HFF-Myc (cell line): ENCODE data around the gene VLDLR.

Source experiments
- DNase-seq: peaks from one replicate; pipeline ENCODE4 v3.0.0-alpha.2; 2011; ENCODE audit warnings: low read depth; ENCODE audit errors: extremely low read depth
- H3K4me3 ChIP-seq: replicated peaks from 2 replicates; pipeline ENCODE4 v1.5.1; 2011; ENCODE audit warnings: low read depth, mild to moderate bottlenecking, control low read depth, low read length
- CTCF ChIP-seq: IDR thresholded peaks from 2 replicates; pipeline ENCODE4 v1.5.1; 2012; ENCODE audit warnings: mild to moderate bottlenecking, low read depth, low read length, control low read depth; ENCODE audit errors: missing control alignments

VLDLR gene

GRCh38 chr9:2605246-2605645 is 16.3 kb upstream of the VLDLR start:
- no peak for DNase-seq
- TF ChIP-seq CTCF, result no peak
- H3K4me3 ChIP-seq, result no peak overlapping the region

GRCh38 chr9:2608276-2608675 is 13.3 kb upstream of the VLDLR start:
- DNase-seq, result no peak
- no peak for TF ChIP-seq CTCF
- H3K4me3 ChIP-seq, result no peak overlapping the region

GRCh38 chr9:2610985-2611384 is 10.6 kb upstream of the VLDLR start:
- no peak overlapping the region for H3K4me3 ChIP-seq
- TF ChIP-seq CTCF, result no peak
- DNase-seq, result no peak

- no peak for DNase-seq
- H3K4me3 ChIP-seq, result no peak overlapping the region
- TF ChIP-seq CTCF, result no peak
These were observed 9.6 kb upstream of the VLDLR start for GRCh38 chr9:2611961-2612360.

- no peak for DNase-seq
- H3K4me3 ChIP-seq, result no peak overlapping the region
- no peak for TF ChIP-seq CTCF
These were observed 7.8 kb upstream of the VLDLR start for GRCh38 chr9:2613730-2614271.

GRCh38 chr9:2615497-2615896 is 6.1 kb upstream of the VLDLR start:
- DNase-seq, result no peak
- TF ChIP-seq CTCF, result no peak
- no peak overlapping the region for H3K4me3 ChIP-seq

- H3K4me3 ChIP-seq, result no peak overlapping the region
- DNase-seq, result no peak
These were observed 4.8 kb upstream of the VLDLR start for GRCh38 chr9:2616692-2617377.

More at GRCh38 chr9:2616692-2617377, 4.8 kb upstream of the VLDLR start:
- no peak for TF ChIP-seq CTCF
